Ascending aorta (tissue), 2 donors: ENCODE results near the gene CADM3. TPM values are rescaled to one million over a fixed set of nuclear protein-coding genes. Genes with fewer than 3 reads are reported as not detected.

Experiments
- DNase-seq, 2 donors: peaks; one replicate each; pipeline ENCODE4 v3.0.0-alpha.2; 2019; ENCODE audit warnings: low spot score in 2 of 2
- H3K27ac ChIP-seq, 2 donors: fragments of 200-600 bp; sonication (generic); one replicate each; pipeline ENCODE4 v1.5.1; 2016 to 2017; ENCODE audit warnings: mild to moderate bottlenecking in 1 of 2
- H3K27me3 ChIP-seq: fragments of 200-600 bp; sonication (generic); one replicate; pipeline ENCODE4 v1.5.1; 2017
- H3K36me3 ChIP-seq, 2 donors: fragments of 200-600 bp; sonication (generic); one replicate each; pipeline ENCODE4 v1.5.1; 2016
- H3K4me1 ChIP-seq, 2 donors: fragments of 200-600 bp; sonication (generic); one replicate each; pipeline ENCODE4 v1.5.1; 2016 to 2017; ENCODE audit warnings: mild to moderate bottlenecking in 1 of 2
- H3K4me3 ChIP-seq, 2 donors: fragments of 200-600 bp; sonication (generic); one replicate each; pipeline ENCODE4 v1.5.1; 2016 to 2017; ENCODE audit warnings: mild to moderate bottlenecking in 1 of 2
- H3K9me3 ChIP-seq, 2 donors: fragments of 200-600 bp; sonication (generic); one replicate each; pipeline ENCODE4 v1.5.1; 2016
- CTCF ChIP-seq, 3 experiments: fragments of 200-600 bp in 2 of 3; fragments of 450-650 bp in 1 of 3; sonication (generic) in 2 of 3; IDR thresholded peaks; one replicate each; pipeline ENCODE4 v1.5.1; 2016 to 2019; ENCODE audit warnings: antibody characterized with exemption in 3 of 3, mild to moderate bottlenecking in 1 of 3, moderate library complexity in 1 of 3
- intact Hi-C: fragments of 100-400 bp; cut with DNase I; formaldehyde crosslinking; loops from one replicate; pipeline ENCODE4 v1.15.1; 2023
- total RNA-seq: library from RNA; depleted of rRNA; stranded (reverse); fragments of >200 nt; gene quantifications from one replicate; pipeline ENCODE4 v1.1.0, GENCODE V29; 2016

CADM3 gene
- total RNA-seq, 1 donor from 2014 or later: 7.0 TPM

DNA sequence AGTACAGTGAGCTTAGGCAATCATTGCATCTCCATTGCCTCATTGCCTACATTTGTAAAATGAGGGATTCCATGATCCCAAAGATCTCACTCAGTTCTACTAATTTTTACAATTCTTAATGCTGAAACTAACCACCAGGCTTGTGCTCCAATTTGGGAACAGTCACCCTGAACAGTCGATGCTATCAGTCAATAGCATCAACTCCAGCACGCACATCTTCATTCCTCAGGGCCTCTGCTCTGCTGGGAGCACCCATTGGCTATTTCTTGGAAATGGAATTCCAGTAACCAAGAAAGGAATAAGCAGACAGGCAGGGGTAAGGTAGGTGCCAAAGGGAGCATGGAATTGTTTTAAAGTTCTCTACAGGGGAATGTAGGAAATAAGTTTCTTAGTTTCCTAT lies 19.0 kb downstream of the CADM3 start:
- intact Hi-C loops: no loop called here
- no peaks in the 10 kb centered on the region for H3K27me3 ChIP-seq
- H3K4me1 ChIP-seq: no peaks in the 10 kb centered on the region
- no peak for DNase-seq
- H3K27ac ChIP-seq: no peak overlapping the region
- H3K4me3 ChIP-seq: no peak overlapping the region
- no peaks in the 10 kb centered on the region for H3K36me3 ChIP-seq
- no peak for TF ChIP-seq CTCF (IDR thresholded peaks at IDR 0.05)
- no peaks in the 10 kb centered on the region for H3K9me3 ChIP-seq

GRCh38 chr1:159196543-159196942 lies 25.1 kb downstream of the CADM3 start:
- Histone ChIP-seq H3K36me3 (no peaks in the 10 kb centered on the region), H3K27ac (no peak overlapping the region), H3K4me1 (no peaks in the 10 kb centered on the region), H3K27me3 (no peaks in the 10 kb centered on the region), H3K4me3 (no peak overlapping the region), H3K9me3 (no peaks in the 10 kb centered on the region)
- no peak for TF ChIP-seq CTCF (IDR thresholded peaks at IDR 0.05)
- DNase-seq: no peak
- intact Hi-C loops: loop anchor here (5.0 kb wide), 1 partner anchor 34 kb away; no protein-coding TSS in a partner anchor

GRCh38 chr1:159197561-159198557 lies 26.4 kb downstream of the CADM3 start:
- Histone ChIP-seq H3K27ac (no peak overlapping the region), H3K36me3 (no peaks in the 10 kb centered on the region), H3K9me3 (no peaks in the 10 kb centered on the region), H3K4me1 (no peaks in the 10 kb centered on the region), H3K27me3 (no peaks in the 10 kb centered on the region), H3K4me3 (no peak overlapping the region)
- intact Hi-C loops: loop anchor here (5.0 kb wide), 1 partner anchor 36 kb away; no protein-coding TSS in a partner anchor
- DNase-seq: peak; percentile 19 to 79
- TF ChIP-seq CTCF (IDR thresholded peaks at IDR 0.05): peak; percentile 39 to 61 (median 50)

- intact Hi-C loops: loop anchor here (5.0 kb wide), 1 partner anchor 38 kb away; no protein-coding TSS in a partner anchor
- no peaks in the 10 kb centered on the region for H3K27me3 ChIP-seq
- no peaks in the 10 kb centered on the region for H3K9me3 ChIP-seq
- no peaks in the 10 kb centered on the region for H3K4me1 ChIP-seq
- H3K36me3 ChIP-seq: no peaks in the 10 kb centered on the region
- H3K4me3 ChIP-seq: no peak overlapping the region
- H3K27ac ChIP-seq: no peak overlapping the region
- no peak for DNase-seq
- TF ChIP-seq CTCF (IDR thresholded peaks at IDR 0.05): no peak
Observed at GRCh38 chr1:159199901-159200300, 28.5 kb downstream of the CADM3 start.

GRCh38 chr1:159200769-159201168 lies 29.4 kb downstream of the CADM3 start:
- Histone ChIP-seq H3K27ac (no peak overlapping the region), H3K4me3 (no peak overlapping the region), H3K9me3 (no peaks in the 10 kb centered on the region), H3K36me3 (no peaks in the 10 kb centered on the region), H3K4me1 (no peaks in the 10 kb centered on the region), H3K27me3 (no peaks in the 10 kb centered on the region)
- DNase-seq: no peak
- no peak for TF ChIP-seq CTCF (IDR thresholded peaks at IDR 0.05)
- intact Hi-C loops: no loop called here
